SK-N-MC (cell line): Measurements from ENCODE around the gene PRDM16.

Source experiments
- EZH2 ChIP-seq: fragments of 200-600 bp; sonication (generic); IDR thresholded peaks from one replicate; pipeline ENCODE4 v1.6.1; 2017; ENCODE audit warnings: antibody characterized with exemption
- POLR2AphosphoS5 ChIP-seq: IDR thresholded peaks from 2 replicates; pipeline ENCODE4 v1.6.1; 2012; ENCODE audit warnings: mild to moderate bottlenecking, low read depth, low read length, borderline replicate concordance

DNA sequence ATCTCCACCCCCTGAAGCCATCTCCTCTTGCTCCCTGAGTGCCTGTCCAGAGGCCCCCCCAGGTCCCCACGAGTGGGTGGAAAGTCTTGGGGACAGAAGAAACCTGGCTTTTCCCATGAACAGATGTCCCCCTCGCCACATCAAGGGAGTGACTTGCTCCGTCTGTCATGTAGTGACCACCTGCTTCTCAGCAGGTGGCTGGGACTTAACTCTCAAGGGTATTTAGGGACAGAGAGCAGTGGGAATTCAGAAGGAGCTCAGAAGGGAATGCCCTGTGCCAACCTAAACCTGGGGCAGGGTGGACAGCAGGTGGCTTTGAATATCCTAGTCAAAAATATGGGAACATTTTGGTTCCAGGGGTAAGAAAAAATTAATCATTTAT, 139.8 kb downstream of the PRDM16 start:
- no peak for TF ChIP-seq EZH2
- no peak for TF ChIP-seq POLR2AphosphoS5
